PC-9 (cell line): Measurements from ENCODE around the gene INTS3. TPM values are rescaled to one million over a fixed set of nuclear protein-coding genes. Genes with fewer than 3 reads are reported as not detected.
A peak's percentile ranks its signal among the peaks of the same experiment; 100 is the strongest.

ENCODE experiments used
- Bru-seq: library from RNA; stranded (reverse); fragments of 400-500 nt; gene quantifications from one replicate; lab custom pipeline; 2021; lab: Mats Ljungman, UMichigan
- BruChase-seq, 2 experiments: library from RNA; stranded (reverse); fragments of 400-500 nt; gene quantifications; one replicate each; lab custom pipeline; 2021; lab: Mats Ljungman, UMichigan
- BruUV-seq: library from RNA; stranded (reverse); fragments of 400-500 nt; replicated peaks from 2 replicates; lab custom pipeline; 2021; lab: Mats Ljungman, UMichigan
- CTCF ChIA-PET: fragments of 300-600 bp; sonication (Branson Sonifier 250); formaldehyde crosslinking; loops from one replicate; lab custom pipeline; 2022; ENCODE audit warnings: antibody characterized with exemption; lab: Charles Lee
- POLR2A ChIA-PET: fragments of 300-600 bp; sonication (Branson Sonifier 250); formaldehyde crosslinking; loops from one replicate; lab custom pipeline; 2022; ENCODE audit warnings: antibody characterized with exemption; ENCODE audit not compliant: unreplicated experiment; lab: Charles Lee
- DNase-seq, 2 experiments: peaks; one replicate each; pipeline versions ENCODE4 v3.0.0 to v3.0.0-alpha.2; 2015 to 2022; ENCODE audit warnings: mixed read lengths in 1 of 2
- H2AFZ ChIP-seq: fragments of 200-600 bp; sonication (generic); 2 replicates; pipeline ENCODE4 v1.8.1; 2017; ENCODE audit warnings: antibody characterized with exemption
- H3F3A ChIP-seq: fragments of 200-600 bp; sonication (generic); 2 replicates; pipeline ENCODE4 v1.8.1; 2017; ENCODE audit warnings: antibody characterized with exemption, mild to moderate bottlenecking, low read depth; ENCODE audit not compliant: insufficient read depth
- H3K27ac ChIP-seq: fragments of 200-600 bp; sonication (generic); 2 replicates; pipeline ENCODE4 v1.6.1; 2016; ENCODE audit warnings: mixed run types
- H3K27me3 ChIP-seq: fragments of 200-600 bp; sonication (generic); 2 replicates; pipeline ENCODE4 v1.6.1; 2016; ENCODE audit warnings: low read depth, mixed run types; ENCODE audit not compliant: insufficient read depth
- H3K36me3 ChIP-seq: fragments of 200-600 bp; sonication (generic); 2 replicates; pipeline ENCODE4 v1.6.1; 2016; ENCODE audit warnings: low read depth, mixed run types
- H3K4me1 ChIP-seq: fragments of 200-600 bp; sonication (generic); replicated peaks from 2 replicates; pipeline ENCODE4 v1.6.1; 2016; ENCODE audit warnings: mixed run types; ENCODE audit not compliant: insufficient read depth
- H3K4me2 ChIP-seq: fragments of 200-600 bp; sonication (generic); 2 replicates; pipeline ENCODE4 v1.6.1; 2017; ENCODE audit warnings: mixed run types
- H3K4me3 ChIP-seq: fragments of 200-600 bp; sonication (generic); 2 replicates; pipeline ENCODE4 v1.6.1; 2016; ENCODE audit warnings: mixed run types
- H3K79me2 ChIP-seq: fragments of 200-600 bp; sonication (generic); 2 replicates; pipeline ENCODE4 v1.6.1; 2017; ENCODE audit warnings: low read depth, mixed run types
- H3K9me2 ChIP-seq: fragments of 200-600 bp; sonication (generic); 2 replicates; pipeline ENCODE4 v1.8.1; 2017; ENCODE audit warnings: mild to moderate bottlenecking; ENCODE audit not compliant: insufficient read depth
- H3K9me3 ChIP-seq: fragments of 200-600 bp; sonication (generic); 2 replicates; pipeline ENCODE4 v1.8.1; 2016; ENCODE audit warnings: low read depth; ENCODE audit not compliant: insufficient read depth
- H4K20me1 ChIP-seq: fragments of 200-600 bp; sonication (generic); 2 replicates; pipeline ENCODE4 v1.8.1; 2017; ENCODE audit not compliant: insufficient read depth
- CTCF ChIP-seq: fragments of 200-600 bp; sonication (generic); conservative IDR thresholded peaks from 2 replicates; pipeline ENCODE4 v1.6.1; 2017; ENCODE audit warnings: mixed run types, antibody characterized with exemption, mild to moderate bottlenecking, moderate library complexity
- EZH2 ChIP-seq: fragments of 200-600 bp; sonication (generic); IDR thresholded peaks from 2 replicates; pipeline ENCODE4 v1.8.0; 2017; ENCODE audit warnings: antibody characterized with exemption, low read depth
- intact Hi-C: fragments of 100-400 bp; cut with micrococcal nuclease; formaldehyde crosslinking; loops from one replicate; pipeline ENCODE4 v1.10.0; 2022; ENCODE audit not compliant: unreplicated experiment
- long read RNA-seq: library from polyadenylated mRNA; stranded (forward); transcript quantifications from one replicate; pipeline ENCODE4 v2.0.0, GENCODE V29; 2022
- total RNA-seq: library from RNA; stranded (reverse); gene quantifications from 2 replicates; pipeline ENCODE4 v1.2.3, GENCODE V29; 2021

The INTS3 gene
- total RNA-seq (62.5 and 91.7 TPM in 2 replicates), Bru-seq, nascent RNA (percentile 77 among the genes with signal in this experiment), BruChase-seq, experiment 1, labeled RNA remaining after a 2-hour chase (percentile 87 among the genes with signal in this experiment), BruChase-seq, experiment 2, labeled RNA remaining after a 6-hour chase (percentile 89 among the genes with signal in this experiment)
- long read RNA-seq, full-length matches to known transcripts: 20 of 167 reads
- long read RNA-seq, partial matches to known transcripts: 10 of 167 reads
- long read RNA-seq, other reads (novel, unspliced or antisense): 137 of 167 reads

- Histone ChIP-seq H3K9me2 (no peaks in the 10 kb centered on the region), H3K4me1 (peaks cover 21% of the 10 kb centered on the region), H3F3A (peaks cover 23% of the 10 kb centered on the region; the same call in 1 of the 2 replicates), H3K27ac (peak within 1 kb of the TSS; percentile 84), H4K20me1 (no peaks in the 10 kb centered on the region), H3K79me2 (peaks cover 32% of the 10 kb centered on the region), H3K4me3 (peak within 1 kb of the TSS; percentile 94), H3K36me3 (no peaks in the 10 kb centered on the region), H3K4me2 (peak within 1 kb of the TSS; percentile 98), H2AFZ (peak within 1 kb of the TSS; percentile 97), H3K9me3 (no peaks in the 10 kb centered on the region), H3K27me3 (no peaks in the 10 kb centered on the region)
- TF ChIP-seq CTCF (peak; percentile 24; the same call in 1 of the 2 replicates), EZH2 (no peak)
- ChIA-PET POLR2A (interaction anchor here (0.6 to 1.6 kb wide), 4 partner anchors 19 to 239 kb away, joined by 4 to 24 read pairs (median 10); partner anchors contain the start of gene SLC39A1), CTCF (no interaction called here)
- DNase-seq: peak; percentile 99
- intact Hi-C loops: loop anchor here (5.0 kb wide), 1 partner anchor 50 kb away; the partner anchor contains the start of gene NPR1
- no TSS peak for BruUV-seq
These were observed at the start of gene INTS3 for GRCh38 chr1:153727463-153728304. Gene INTS3, plus strand, starts transcription at chr1:153728050. Its CDS starts 585 bp downstream, at chr1:153728635.

- no peaks in the 10 kb centered on the region for H3K4me1 ChIP-seq
- CTCF ChIA-PET: no interaction called here
- H3K79me2 ChIP-seq: no peaks in the 10 kb centered on the region
- H3K4me2 ChIP-seq: peak within 1 kb of the TSS; percentile 80
- no peak for TF ChIP-seq CTCF
- TF ChIP-seq EZH2: no peak
- no peaks in the 10 kb centered on the region for H3K36me3 ChIP-seq
- peaks cover 10% of the 10 kb centered on the region; the same call in 1 of the 2 replicates for H3F3A ChIP-seq
- POLR2A ChIA-PET: interaction anchor here (0.7 kb wide), 1 partner anchor 66 kb away, joined by 3 read pairs; the partner anchor contains the start of gene S100A16
- no peaks in the 10 kb centered on the region for H4K20me1 ChIP-seq
- H3K4me3 ChIP-seq: peak within 1 kb of the TSS; percentile 39; the same call in 1 of the 2 replicates
- no peak within 1 kb of the TSS for H3K27ac ChIP-seq
- intact Hi-C loops: loop anchor here (5.0 to 10.0 kb wide), 2 partner anchors 49 to 324 kb away; partner anchors contain the start of genes INTS3 and S100A9
- no peaks in the 10 kb centered on the region for H3K9me2 ChIP-seq
- H3K9me3 ChIP-seq: no peaks in the 10 kb centered on the region
- H3K27me3 ChIP-seq: peaks cover 9% of the 10 kb centered on the region; the same call in 1 of the 2 replicates
- no TSS peak for BruUV-seq
- no peak for DNase-seq
- peak within 1 kb of the TSS; percentile 64; the same call in 1 of the 2 replicates for H2AFZ ChIP-seq
These were observed 49.1 kb upstream of the INTS3 start, which contains the start of gene NPR1 for GRCh38 chr1:153678519-153679336. Gene NPR1, plus strand, starts transcription at chr1:153678688. Its CDS starts 421 bp downstream, at chr1:153679109.
